Body of pancreas (tissue), 4 donors: ENCODE measurements around the gene DENND1A.

Experiments
- CTCF ChIP-seq, 7 experiments: fragments of 450-650 bp in 4 of 7; fragments of 200-600 bp in 3 of 7; sonication (generic) in 3 of 7; IDR thresholded peaks; one replicate each; pipeline ENCODE4 v1.5.1; 2016 to 2019; ENCODE audit warnings: antibody characterized with exemption in 7 of 7
- POLR2A ChIP-seq, 3 donors: fragments of 450-650 bp; IDR thresholded peaks; one replicate each; pipeline ENCODE4 v1.6.1; 2016; ENCODE audit warnings: antibody characterized with exemption in 3 of 3, mild to moderate bottlenecking in 2 of 3

GRCh38 chr9:123450098-123450770 is 479.7 kb downstream of the DENND1A start:
- TF ChIP-seq POLR2A (IDR thresholded peaks at IDR 0.05) (no peak), CTCF (IDR thresholded peaks at IDR 0.05) (no peak)
